Loucy (cell line): Measurements from ENCODE around the gene ST3GAL2.

ENCODE experiments used
- H2AFZ ChIP-seq: fragments of 200-600 bp; sonication (generic); 2 replicates; pipeline ENCODE4 v1.6.0; 2016; ENCODE audit warnings: antibody characterized with exemption, mild to moderate bottlenecking, low read length, moderate library complexity
- H3F3A ChIP-seq: fragments of 200-600 bp; 2 replicates; pipeline ENCODE4 v1.6.0; 2016; ENCODE audit warnings: antibody characterized with exemption, low read depth, mild to moderate bottlenecking
- H3K27me3 ChIP-seq: fragments of 200-600 bp; sonication (generic); 2 replicates; pipeline ENCODE4 v1.6.1; 2014; ENCODE audit warnings: low read length, mild to moderate bottlenecking; ENCODE audit not compliant: insufficient read depth, poor library complexity, severe bottlenecking
- H3K36me3 ChIP-seq: fragments of 200-600 bp; sonication (generic); 2 replicates; pipeline ENCODE4 v1.6.1; 2016; ENCODE audit warnings: low read length; ENCODE audit not compliant: insufficient read depth
- H3K4me1 ChIP-seq: fragments of 200-600 bp; sonication (generic); 2 replicates; pipeline ENCODE4 v1.5.1; 2014; ENCODE audit warnings: low read length, mild to moderate bottlenecking; ENCODE audit not compliant: insufficient read depth, poor library complexity, severe bottlenecking
- H3K4me2 ChIP-seq: fragments of 200-600 bp; sonication (generic); 2 replicates; pipeline ENCODE4 v1.6.0; 2014; ENCODE audit warnings: antibody characterized with exemption, low read length, low read depth, mild to moderate bottlenecking; ENCODE audit not compliant: poor library complexity, severe bottlenecking
- H3K4me3 ChIP-seq: fragments of 200-600 bp; sonication (generic); 2 replicates; pipeline ENCODE4 v1.5.1; 2014; ENCODE audit warnings: low read length, mild to moderate bottlenecking, mixed read lengths; ENCODE audit not compliant: poor library complexity, severe bottlenecking
- H3K79me2 ChIP-seq: fragments of 200-600 bp; sonication (generic); 2 replicates; pipeline ENCODE4 v1.6.1; 2014; ENCODE audit warnings: low read length; ENCODE audit not compliant: insufficient read depth
- H3K9ac ChIP-seq: fragments of 200-600 bp; sonication (generic); 2 replicates; pipeline ENCODE4 v1.6.0; 2014; ENCODE audit warnings: mild to moderate bottlenecking, low read depth, low read length, moderate library complexity; ENCODE audit not compliant: poor library complexity, severe bottlenecking
- H3K9me2 ChIP-seq: fragments of 200-600 bp; sonication (generic); replicated peaks from 2 replicates; pipeline ENCODE4 v1.6.1; 2016; ENCODE audit warnings: low read depth, low read length, mixed read lengths
- H3K9me3 ChIP-seq: fragments of 200-600 bp; sonication (generic); 2 replicates; pipeline ENCODE4 v1.6.1; 2014; ENCODE audit warnings: mild to moderate bottlenecking, antibody characterized with exemption, low read length, low read depth; ENCODE audit not compliant: insufficient read depth
- H4K20me1 ChIP-seq: fragments of 200-600 bp; sonication (generic); 2 replicates; pipeline ENCODE4 v1.6.0; 2014; ENCODE audit warnings: antibody characterized with exemption, low read length, mild to moderate bottlenecking; ENCODE audit not compliant: insufficient read depth, poor library complexity, severe bottlenecking
- EZH2phosphoT487 ChIP-seq: fragments of 200-600 bp; IDR thresholded peaks from 2 replicates; pipeline ENCODE4 v1.6.1; 2018; ENCODE audit warnings: antibody characterized with exemption, mild to moderate bottlenecking, moderate library complexity, borderline replicate concordance
- TF ChIP-seq, protein P1 (sequence below): fragments of 200-600 bp; sonication (generic); conservative IDR thresholded peaks from 2 replicates; pipeline ENCODE4 v1.5.1; 2014; ENCODE audit warnings: mild to moderate bottlenecking, antibody characterized with exemption, low read length

Gene ST3GAL2

DNA sequence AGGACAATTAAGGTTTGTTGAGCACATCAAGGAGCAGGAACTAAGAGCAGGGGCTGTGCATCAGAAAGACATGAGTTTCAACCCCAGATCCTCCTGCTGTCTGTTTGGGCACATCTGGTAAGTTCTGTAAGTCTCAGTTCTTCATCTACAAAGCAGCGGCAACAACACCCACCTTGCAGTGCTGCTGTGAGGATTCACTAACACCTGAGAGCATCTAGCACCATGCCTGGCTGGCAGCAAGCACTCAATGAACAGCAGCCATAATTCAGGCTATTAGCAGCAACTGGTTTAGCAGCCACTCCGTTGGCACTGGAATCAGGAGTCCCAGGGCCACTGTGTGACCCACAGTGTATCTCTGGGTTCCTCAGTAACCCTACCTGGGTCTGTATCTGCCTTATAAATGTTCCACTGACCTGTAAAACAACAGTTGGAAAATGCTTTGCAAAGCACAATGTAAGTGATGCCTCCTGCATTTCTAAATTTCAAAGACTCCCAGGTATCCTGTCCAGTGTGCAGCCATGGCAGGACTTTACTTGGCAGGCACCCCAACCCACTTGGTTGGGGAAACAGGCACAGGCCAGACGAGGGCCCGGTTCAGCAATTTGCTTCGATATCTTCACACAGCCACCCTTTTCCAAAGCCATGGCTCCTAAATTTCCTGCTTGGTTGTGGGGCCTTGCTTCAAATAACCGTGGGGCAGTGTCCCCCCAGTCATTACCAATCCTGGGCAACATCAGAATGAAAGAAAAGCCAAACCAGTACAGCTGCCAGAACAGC, 4.2 kb downstream of the ST3GAL2 start:
- Histone ChIP-seq H3K9ac (no peak overlapping the region), H3F3A (peaks cover 6% of the 10 kb centered on the region; the same call in 1 of the 2 replicates), H3K27me3 (no peaks in the 10 kb centered on the region), H3K9me2 (no peaks in the 10 kb centered on the region), H3K36me3 (no peaks in the 10 kb centered on the region), H3K9me3 (no peaks in the 10 kb centered on the region), H3K79me2 (peaks cover 74% of the 10 kb centered on the region), H3K4me2 (peak overlapping the region; percentile 9), H3K4me1 (peaks cover 62% of the 10 kb centered on the region), H4K20me1 (peaks cover 15% of the 10 kb centered on the region), H3K4me3 (no peak overlapping the region), H2AFZ (no peak overlapping the region)
- TF ChIP-seq, protein P1, sequence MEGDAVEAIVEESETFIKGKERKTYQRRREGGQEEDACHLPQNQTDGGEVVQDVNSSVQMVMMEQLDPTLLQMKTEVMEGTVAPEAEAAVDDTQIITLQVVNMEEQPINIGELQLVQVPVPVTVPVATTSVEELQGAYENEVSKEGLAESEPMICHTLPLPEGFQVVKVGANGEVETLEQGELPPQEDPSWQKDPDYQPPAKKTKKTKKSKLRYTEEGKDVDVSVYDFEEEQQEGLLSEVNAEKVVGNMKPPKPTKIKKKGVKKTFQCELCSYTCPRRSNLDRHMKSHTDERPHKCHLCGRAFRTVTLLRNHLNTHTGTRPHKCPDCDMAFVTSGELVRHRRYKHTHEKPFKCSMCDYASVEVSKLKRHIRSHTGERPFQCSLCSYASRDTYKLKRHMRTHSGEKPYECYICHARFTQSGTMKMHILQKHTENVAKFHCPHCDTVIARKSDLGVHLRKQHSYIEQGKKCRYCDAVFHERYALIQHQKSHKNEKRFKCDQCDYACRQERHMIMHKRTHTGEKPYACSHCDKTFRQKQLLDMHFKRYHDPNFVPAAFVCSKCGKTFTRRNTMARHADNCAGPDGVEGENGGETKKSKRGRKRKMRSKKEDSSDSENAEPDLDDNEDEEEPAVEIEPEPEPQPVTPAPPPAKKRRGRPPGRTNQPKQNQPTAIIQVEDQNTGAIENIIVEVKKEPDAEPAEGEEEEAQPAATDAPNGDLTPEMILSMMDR = no peak
- no peak for TF ChIP-seq EZH2phosphoT487

DNA sequence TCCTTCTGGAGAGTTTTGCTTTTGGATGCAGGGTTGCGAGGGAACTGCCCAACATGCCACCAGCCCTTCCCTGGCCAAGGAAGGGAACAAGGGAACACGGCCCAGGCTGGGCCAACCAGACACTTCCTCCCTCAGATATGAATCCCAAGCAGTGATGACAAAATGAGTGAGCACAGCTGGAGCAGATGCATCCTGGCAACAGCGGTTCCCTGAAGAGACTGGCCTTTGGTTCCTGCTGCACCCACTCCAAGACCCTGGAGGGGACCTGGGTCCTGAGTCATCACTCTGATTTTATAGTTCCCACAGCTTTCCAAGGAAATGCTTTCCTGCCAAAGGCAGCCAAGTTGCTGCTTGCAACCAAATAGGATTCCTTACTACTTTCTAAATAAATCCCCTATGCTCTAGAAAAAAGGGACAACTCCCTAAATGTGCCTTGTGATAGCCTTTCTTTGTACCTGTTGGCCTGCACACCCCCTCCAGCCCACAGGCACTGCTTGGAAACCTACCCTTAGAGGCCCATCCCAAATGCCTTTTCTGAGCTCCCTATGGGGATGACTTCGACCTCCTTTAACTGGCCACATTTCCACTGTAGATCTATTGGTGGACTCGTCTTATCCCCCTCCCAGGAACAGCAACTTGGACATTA, 5.3 kb downstream of the ST3GAL2 start:
- Histone ChIP-seq H2AFZ (no peak overlapping the region), H3K9ac (peak overlapping the region; percentile 44), H3K4me2 (peak overlapping the region; percentile 45), H3K79me2 (peaks cover 81% of the 10 kb centered on the region), H3K4me1 (peaks cover 65% of the 10 kb centered on the region), H3K9me3 (no peaks in the 10 kb centered on the region), H3K4me3 (peak overlapping the region; percentile 38), H3F3A (peaks cover 6% of the 10 kb centered on the region; the same call in 1 of the 2 replicates), H3K36me3 (no peaks in the 10 kb centered on the region), H3K27me3 (no peaks in the 10 kb centered on the region), H3K9me2 (no peaks in the 10 kb centered on the region), H4K20me1 (peaks cover 15% of the 10 kb centered on the region)
- TF ChIP-seq EZH2phosphoT487 = no peak
- TF ChIP-seq, protein P1 = no peak

DNA sequence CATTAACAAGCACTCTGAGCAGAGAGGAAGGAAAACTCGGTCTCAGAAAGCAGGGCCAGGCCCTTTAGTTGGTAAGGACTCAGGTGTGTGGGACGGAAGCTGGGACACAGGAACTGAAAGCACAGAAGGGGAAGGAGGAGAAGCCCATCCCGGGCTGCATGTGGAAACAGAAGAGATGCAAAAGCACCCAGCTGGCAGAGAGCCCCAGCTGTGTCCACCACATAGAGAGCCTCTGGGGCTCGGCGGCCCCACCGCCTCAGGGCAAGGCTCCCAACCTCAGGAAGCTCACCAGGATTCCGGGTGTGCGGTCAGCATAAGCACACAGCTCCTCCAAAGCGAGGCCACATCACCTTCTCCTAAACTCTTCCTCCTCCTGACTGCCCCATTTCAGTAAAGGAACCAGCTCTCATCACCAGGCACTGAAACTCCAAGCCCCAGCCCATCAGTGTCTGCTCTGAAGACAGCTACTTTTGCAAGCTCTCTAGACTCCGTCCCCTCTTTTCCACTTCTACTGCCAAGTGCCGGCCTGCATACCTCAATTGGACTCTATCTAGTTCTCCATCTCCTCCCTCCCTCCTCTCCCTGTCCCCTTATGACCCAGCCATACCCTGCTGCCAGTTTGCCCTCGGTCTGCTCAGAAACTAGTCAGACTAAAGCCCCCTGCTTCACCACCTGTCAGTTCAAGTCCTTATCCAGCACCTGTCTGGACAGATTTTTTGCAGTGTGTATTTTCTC, 6.0 kb downstream of the ST3GAL2 start:
- Histone ChIP-seq H3K79me2 (peaks cover 76% of the 10 kb centered on the region), H3K9me3 (no peaks in the 10 kb centered on the region), H3K4me3 (peak overlapping the region; percentile 38), H3K4me2 (peak overlapping the region; percentile 45), H3K36me3 (no peaks in the 10 kb centered on the region), H3K4me1 (peaks cover 69% of the 10 kb centered on the region), H3K9me2 (no peaks in the 10 kb centered on the region), H2AFZ (no peak overlapping the region), H3K9ac (peak overlapping the region; percentile 44), H3K27me3 (no peaks in the 10 kb centered on the region), H4K20me1 (peaks cover 10% of the 10 kb centered on the region), H3F3A (peaks cover 6% of the 10 kb centered on the region; the same call in 1 of the 2 replicates)
- no peak for TF ChIP-seq EZH2phosphoT487
- TF ChIP-seq, protein P1 = no peak
